Measurements from ENCODE around the gene LRRC18.

LRRC18 gene

DNA sequence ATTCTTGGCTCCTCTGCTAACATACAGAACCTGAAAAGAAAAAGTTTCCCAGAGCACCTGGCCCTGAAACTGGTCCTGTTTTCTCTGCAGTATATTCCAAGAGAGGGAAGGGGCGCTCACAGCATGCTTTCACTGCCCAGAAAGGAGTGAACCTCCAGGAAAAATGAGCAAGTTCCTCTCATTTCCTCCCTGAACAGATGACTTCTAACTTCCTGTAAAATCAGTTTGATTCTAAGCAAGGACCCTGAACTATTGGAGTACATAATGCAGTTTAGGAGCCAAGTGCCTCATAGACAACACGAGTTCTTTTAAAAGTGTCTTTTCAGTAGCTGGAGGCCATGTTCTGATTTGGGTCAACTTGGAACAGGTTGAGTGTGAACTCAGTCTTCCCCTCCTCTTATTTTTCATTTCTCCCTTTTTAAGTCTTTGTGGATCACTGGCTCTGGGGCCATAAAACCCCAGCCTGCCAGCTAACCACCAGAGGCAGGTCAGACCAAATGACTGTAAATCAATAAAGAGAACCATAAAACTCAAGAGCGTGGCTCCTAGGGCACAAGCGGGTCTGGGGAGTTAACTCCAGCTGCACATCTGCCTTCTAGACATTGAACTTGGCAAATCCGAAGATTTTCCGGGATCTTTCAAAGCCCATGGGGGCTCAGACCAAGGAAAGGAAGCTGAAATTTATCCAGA lies 5.9 kb upstream of the LRRC18 start:
- no peak for DNase-seq

DNA sequence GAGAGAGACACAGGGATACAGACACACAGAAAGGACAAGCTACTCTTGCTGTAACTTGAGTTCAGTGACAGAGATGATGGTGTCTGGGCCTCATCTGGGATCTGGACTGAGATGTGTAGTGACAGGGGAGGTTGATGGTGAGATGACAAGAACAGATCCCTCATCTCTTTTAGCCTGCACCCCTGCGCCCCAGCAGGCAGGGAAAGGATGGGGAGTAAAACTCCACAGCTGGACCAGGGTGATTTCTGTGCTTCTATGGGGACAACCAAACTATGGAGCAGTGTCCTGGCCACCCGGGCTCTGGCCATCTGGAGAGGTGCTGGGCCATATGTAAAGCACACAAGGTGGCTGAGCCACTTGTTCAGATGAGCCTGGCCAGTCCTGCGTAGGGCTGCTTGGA lies 4.5 kb upstream of the LRRC18 start:
- DNase-seq = no peak

DNA sequence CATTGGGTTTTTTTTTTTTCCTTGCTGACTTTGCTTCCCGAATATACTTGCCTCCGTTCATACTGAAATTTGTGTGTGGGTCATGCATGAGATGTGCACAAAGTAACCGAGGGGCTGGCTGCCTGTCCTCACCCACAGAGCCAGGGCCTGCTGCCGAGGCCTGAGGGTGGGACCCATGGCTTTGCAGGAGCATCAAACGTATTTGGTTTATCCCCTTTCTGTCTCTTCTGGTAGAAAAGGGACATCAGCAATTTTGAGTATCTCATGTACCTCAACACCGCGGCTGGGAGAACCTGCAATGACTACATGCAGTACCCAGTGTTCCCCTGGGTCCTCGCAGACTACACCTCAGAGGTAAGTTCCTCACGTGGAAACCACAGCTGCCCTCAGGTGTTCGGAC lies 3.5 kb upstream of the LRRC18 start:
- no peak for DNase-seq

DNA sequence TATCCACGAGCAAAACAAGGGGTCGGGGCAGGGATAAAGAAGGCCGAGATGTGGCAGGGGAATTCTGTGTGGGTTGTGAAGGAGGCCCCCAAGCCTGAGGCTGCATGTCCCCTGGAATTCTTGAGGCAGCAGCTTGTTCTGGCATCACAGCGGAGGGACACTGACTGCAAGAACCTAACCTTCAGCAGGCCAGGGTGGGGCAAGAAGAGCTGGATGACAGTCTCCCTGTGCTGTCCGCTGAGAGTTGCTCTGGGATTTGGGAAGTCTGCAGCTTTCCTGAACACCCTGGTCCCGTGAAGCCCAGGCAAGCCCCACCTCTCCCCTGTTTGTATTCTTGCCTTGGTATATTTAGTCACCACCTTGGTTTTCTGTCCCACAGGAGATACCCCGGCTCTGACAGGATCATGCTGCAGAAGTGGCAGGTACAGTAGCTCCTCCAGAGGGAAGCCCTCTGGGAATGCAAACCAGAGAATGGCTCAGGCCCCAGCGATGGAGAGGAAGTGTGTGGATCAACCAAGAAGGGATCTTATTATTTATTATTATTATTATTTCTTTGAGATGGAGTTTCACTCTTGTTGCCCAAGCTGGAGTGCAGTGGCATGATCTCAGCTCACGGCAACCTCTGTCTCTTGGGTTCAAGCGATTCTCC lies 1.9 kb upstream of the LRRC18 start:
- DNase-seq = no peak

DNA sequence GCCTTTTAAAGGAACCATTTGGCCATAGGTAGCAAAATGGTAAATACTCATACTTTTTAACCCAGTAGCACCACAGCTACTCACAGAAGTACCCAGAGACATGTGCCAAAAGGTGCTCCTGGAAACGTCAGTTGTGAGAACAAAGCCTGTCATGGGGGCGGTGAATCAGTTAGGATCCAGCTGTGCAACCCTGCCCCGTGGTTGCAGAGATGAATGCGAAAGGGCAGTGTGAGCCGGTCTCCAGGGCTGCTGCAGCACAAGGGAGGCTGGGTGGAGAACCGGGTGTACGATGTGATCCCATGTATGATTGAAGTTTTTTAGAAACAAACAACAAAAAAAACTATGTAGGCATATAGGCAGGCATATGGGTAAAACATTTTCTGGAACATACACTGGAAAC lies 1.3 kb upstream of the LRRC18 start:
- no peak for DNase-seq

DNA sequence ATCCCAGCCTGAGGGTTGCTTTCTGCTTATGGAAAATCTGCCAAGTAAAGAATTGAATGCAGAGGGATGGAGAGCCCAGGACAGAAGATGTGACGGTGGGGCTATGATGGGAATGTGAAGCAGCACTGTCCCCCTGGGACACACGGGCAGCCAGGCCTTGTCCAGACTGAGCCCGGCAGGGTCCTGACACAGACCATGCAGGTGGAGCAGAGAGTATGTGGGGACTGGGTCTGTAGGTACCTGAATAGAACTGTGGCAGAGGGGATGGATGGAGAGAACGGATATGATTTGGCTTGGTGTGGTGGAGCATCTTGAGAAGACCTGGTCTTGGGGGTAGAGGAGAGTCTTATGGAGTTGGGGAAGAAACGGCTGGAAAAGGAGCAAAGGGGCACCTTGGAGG lies 732 bp upstream of the LRRC18 start:
- DNase-seq = no peak

- no peak for DNase-seq
Measured at GRCh38 chr10:48938990-48939536, 577 bp downstream of the LRRC18 start.

- DNase-seq = no peak
Measured at GRCh38 chr10:48938281-48938680, 1.4 kb downstream of the LRRC18 start.

DNA sequence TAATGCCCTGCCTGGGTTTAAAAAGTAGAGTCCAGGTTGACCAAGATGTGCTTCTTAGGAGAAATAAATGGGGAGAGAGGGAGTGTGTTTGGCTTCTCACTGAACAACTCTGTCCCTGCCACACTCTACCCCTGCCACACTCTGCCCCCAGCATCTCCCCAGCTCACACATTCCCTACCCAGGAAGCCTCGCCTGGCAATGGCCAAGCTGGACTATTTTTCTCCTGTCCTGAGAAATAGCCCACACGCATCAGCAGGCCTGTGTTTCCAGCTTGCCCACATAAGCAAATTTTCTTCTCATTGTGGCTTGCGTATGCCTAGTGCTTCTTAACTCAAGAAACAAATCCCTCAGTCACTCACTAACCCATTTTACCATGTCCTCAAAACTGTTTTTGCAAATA lies 1.8 kb downstream of the LRRC18 start:
- no peak for DNase-seq

- peak in 1 of 2 experiments; percentile 32 for DNase-seq
Measured at GRCh38 chr10:48935577-48935976, 4.1 kb downstream of the LRRC18 start.

- peak; percentile 11 to 29 for DNase-seq
Measured at GRCh38 chr10:48934672-48935501, 4.8 kb downstream of the LRRC18 start.

DNA sequence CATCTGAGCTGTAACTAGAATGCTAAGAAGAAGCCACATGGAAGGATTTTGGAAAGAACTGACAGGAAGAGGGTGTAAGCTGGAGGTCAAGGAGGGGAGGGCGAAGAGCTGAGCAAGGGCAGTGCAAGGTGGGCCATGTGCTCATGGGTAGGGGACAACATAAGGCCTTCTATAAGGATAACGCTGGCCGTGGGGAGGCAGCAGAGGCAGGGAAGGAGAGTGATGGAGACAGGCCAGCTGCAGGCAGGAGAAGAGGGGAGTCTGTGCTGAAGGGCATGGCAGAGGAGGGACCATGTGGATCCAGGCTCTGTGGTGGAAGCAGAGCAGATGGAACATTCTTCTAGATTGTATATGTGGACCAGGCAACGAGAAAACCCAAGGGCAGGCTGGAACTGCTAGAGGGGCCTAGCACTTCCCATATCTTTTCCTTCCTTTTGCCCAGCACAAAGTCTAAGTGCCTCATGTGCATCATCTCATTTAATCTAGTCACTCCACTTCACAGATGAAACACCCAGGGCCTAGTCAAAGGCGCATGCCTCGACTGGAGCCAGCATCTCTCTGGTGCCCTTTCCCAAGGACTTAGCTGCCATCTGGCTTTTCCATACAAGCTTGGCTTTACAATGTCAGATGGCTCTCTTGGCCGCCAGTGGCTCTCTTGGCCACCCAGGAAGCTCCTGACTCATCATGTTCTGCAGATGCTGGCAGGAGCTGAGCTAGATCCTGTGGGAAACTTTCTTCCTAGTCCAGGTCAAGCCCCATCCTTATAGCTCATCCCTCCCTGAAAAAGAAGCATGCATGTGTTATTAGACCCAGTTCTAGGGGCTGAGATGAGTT lies 6.6 kb downstream of the LRRC18 start:
- DNase-seq = no peak

DNA sequence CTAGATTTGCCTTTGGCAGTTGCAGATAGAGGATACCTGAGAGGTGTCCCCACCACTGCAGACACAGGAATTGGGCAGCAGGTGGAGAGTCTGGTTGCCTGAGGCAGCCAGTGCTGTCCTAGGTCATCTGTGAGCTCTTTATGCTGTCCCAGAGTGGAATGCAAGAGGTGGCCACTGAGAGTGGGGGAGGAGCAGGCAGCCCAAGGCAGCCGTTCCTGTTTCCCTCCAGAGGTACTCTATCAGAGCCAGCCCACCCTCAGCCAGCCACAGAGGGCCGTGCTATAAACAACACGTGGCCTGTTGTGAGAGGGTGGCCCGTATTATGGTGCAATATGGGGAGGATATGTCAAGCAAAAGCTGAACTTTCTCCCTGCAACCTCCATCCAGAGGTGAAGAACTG lies 8.5 kb downstream of the LRRC18 start:
- no peak for DNase-seq

- DNase-seq = no peak
Measured at GRCh38 chr10:48929413-48929990, 10.1 kb downstream of the LRRC18 start.

DNA sequence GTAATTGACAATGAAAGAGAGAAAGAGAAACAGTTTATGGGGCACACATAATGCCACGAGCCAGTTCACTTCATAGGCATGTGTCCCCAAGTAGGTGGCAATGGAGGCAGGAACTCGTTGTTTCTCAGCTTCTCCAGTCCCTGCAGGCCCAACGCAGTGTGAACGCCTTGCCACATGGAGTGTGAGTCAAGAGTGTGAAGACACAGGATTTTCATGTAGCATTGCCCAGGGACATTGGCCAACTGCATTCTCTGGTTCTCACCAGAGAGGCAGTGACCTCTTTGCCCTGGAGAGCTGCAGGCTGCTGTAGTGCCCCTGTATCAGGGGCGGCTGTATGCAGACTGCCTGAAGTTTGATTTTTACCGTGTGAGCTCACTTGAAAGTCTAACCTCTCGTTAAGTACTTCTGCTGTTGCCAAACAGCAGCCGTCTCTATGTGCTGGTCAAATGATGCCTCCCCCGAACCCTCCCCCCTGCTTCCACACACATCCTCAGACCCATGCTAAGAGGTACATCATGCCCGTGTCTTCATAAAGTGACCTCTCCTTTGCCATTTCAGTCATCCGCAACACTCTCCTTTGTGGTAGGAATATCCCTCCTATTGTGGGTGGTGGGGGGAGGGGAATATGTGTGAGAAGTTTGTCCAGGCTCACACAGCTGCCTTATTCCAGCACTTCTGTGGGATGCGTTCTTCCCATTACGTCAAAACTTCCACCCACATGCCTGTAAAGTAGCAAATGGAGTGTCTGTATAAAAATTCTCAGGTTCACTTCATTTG lies 12.7 kb downstream of the LRRC18 start:
- DNase-seq = no peak

DNA sequence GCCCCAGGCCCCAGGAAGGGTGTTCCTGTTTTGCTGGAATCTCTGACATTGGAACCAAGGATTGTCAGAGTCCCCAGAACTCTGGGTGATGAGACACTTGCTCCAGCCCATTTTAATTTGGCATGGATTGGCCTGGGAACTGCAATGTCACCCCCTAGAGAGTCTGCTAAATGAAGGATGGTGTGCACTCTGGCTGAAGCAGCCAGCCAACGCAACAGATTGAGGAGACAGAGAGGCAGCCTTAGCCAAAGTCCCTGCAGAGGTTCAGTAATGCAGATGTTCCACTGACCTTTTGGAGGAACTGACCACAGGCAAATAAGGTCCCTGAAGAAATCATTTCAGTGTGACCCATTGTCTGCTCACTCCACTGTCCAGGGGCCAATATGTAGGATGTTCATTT lies 13.4 kb downstream of the LRRC18 start:
- DNase-seq = no peak

GRCh38 chr10:48924988-48925387 lies 14.7 kb downstream of the LRRC18 start:
- no peak for DNase-seq

- DNase-seq = no peak
Measured at GRCh38 chr10:48923748-48924147, 15.9 kb downstream of the LRRC18 start.

DNA sequence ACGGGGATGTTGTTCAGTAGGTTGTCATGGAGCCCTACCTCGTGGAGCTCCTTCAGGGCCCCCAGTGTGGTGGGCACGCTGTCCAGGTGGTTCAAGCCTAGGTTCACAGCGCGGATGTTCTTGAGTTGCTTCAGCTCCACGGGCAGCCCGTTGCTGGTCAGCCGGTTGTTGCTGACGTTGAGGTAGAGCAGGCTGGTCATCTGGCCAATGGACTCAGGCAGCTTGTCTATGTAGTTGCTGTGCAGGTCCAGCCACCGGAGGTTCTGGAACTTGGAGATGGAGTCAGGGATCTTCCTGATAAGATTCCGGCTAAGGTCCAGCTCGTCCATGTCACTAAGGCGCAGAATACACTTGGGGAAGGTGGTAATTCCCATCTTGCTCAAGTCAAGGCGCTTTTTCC lies 26.0 kb downstream of the LRRC18 start:
- no peak for DNase-seq

DNA sequence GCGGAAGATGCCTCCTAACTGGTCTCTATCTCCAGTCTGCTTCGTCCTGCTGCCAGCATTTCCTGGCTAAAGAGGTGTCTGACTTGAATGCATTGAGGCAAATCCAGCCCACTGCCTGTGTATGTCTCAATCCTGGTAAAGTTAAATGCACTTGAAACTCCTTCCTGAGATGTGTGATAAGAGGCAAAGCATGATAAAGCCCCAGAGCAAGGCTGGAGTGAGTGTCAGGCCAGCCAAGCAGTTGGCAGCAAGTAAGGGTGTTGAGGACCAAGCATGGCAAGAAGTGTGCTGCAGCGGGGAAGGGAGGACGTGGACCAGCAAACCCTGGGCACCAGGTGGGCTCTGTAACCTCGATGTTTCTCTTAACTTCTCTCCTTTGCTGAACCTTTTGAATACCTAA lies 29.1 kb downstream of the LRRC18 start:
- no peak for DNase-seq

DNA sequence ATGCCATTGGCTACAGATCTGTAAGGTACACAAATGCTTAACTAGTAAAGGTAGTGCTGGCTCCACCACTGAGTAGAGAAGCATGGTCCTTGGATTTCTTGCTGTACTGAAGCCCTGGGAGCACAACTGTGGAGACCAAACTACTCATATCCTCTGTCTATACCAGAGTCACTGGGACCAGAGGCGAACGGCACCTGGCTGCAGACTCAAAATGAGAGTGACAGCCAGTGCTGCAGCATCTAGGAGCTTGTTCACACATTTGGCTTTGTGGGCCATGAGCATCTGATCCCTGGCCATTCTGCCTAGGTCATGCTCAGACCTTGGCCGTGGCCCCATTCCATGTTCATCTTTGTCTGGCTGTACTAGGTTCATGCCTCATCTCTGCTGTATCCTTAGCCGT lies 31.9 kb downstream of the LRRC18 start:
- no peak for DNase-seq

DNA sequence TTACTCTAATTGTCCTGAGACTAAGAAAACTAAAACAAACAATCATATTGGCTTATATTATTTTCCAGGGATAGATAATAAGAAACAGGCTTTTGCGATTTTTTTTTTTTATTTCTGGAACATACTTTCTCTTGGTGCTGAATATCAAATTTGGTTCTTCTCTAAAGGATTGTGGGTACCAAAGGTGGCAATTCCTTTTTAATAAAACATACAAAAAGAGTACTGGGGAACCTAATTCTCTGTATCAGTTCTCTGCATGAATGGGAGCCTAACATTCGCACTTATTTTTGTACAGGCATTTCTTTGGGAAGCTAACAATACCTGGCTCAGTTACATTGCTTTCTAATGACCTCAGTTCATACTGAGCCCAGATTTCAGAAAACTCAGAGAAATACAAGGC lies 32.8 kb downstream of the LRRC18 start:
- DNase-seq = no peak
